Measurements from ENCODE around the gene CADPS. TPM values are rescaled to one million over a fixed set of nuclear protein-coding genes. Genes with fewer than 3 reads are reported as not detected.

CADPS gene
- polyA plus RNA-seq, 3 donors: not detected

DNA sequence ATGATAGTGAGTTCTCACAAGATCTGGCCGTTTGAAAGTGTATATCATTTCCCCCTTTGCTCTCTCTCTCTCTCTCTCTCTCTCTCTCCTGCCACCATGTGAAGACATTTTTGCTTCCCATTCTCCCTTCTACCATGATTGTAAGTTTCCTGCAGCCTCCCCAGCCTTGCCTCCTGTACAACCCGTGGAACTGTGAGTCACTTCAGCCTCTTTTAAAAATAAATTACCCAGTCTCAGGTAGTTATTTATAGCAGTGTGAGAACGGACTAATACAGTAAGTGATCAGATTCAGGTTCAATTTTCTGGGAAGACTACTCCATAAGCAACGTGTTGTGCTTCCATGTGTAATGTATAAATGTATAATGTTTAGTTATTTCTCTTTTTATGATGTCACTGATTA is 29.2 kb downstream of the CADPS start:
- no peak overlapping the region for H3K4me2 ChIP-seq (replicated peaks; ENCODE audit: extremely low read depth, low read length, poor library complexity, severe bottlenecking)
- H3K4me3 ChIP-seq (replicated peaks in 1 of 3; ENCODE audit: low read depth in 2 of 3, low read length in 3 of 3): no peak overlapping the region
- H2AFZ ChIP-seq (ENCODE audit: insufficient read depth, low read depth, low read length, poor library complexity, severe bottlenecking): no peak overlapping the region
- peaks cover 0 to 5% (median 2%) of the 10 kb centered on the region in 7 donors for H3K9me3 Mint-ChIP-seq
- TF ChIP-seq, protein P1, sequence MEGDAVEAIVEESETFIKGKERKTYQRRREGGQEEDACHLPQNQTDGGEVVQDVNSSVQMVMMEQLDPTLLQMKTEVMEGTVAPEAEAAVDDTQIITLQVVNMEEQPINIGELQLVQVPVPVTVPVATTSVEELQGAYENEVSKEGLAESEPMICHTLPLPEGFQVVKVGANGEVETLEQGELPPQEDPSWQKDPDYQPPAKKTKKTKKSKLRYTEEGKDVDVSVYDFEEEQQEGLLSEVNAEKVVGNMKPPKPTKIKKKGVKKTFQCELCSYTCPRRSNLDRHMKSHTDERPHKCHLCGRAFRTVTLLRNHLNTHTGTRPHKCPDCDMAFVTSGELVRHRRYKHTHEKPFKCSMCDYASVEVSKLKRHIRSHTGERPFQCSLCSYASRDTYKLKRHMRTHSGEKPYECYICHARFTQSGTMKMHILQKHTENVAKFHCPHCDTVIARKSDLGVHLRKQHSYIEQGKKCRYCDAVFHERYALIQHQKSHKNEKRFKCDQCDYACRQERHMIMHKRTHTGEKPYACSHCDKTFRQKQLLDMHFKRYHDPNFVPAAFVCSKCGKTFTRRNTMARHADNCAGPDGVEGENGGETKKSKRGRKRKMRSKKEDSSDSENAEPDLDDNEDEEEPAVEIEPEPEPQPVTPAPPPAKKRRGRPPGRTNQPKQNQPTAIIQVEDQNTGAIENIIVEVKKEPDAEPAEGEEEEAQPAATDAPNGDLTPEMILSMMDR (IDR thresholded peaks at IDR 0.05): no peak
- no peak overlapping the region for H3K27ac Mint-ChIP-seq
- no peaks in the 10 kb centered on the region for H4K20me1 ChIP-seq (ENCODE audit: insufficient read depth, low read length)
- H3K9ac ChIP-seq (ENCODE audit: insufficient read depth, low read length, poor library complexity, severe bottlenecking): no peak overlapping the region
- no peak overlapping the region for H3K4me3 Mint-ChIP-seq
- no peak overlapping the region for H3K27ac ChIP-seq (ENCODE audit: low read depth in 1 of 2, low read length in 2 of 2)
- H3K36me3 Mint-ChIP-seq: no peaks in the 10 kb centered on the region
- intact Hi-C loops (cut with micrococcal nuclease): no loop called here
- H3K4me1 ChIP-seq (ENCODE audit: control insufficient read depth in 1 of 2, insufficient read depth in 2 of 2, low read length in 2 of 2): no peaks in the 10 kb centered on the region
- H3K36me3 ChIP-seq (replicated peaks in 1 of 2; ENCODE audit: control insufficient read depth in 1 of 2, insufficient read depth in 2 of 2, low read length in 2 of 2): no peaks in the 10 kb centered on the region
- no peaks in the 10 kb centered on the region for H3K27me3 ChIP-seq (ENCODE audit: control insufficient read depth in 2 of 2, insufficient read depth in 2 of 2, low read length in 2 of 2)
- H3K79me2 ChIP-seq (ENCODE audit: insufficient read depth, low read length): no peaks in the 10 kb centered on the region
- 67% methylated on average over 3 of the region's 4 CpGs for WGBS (ENCODE audit: insufficient coverage)
- no peaks in the 10 kb centered on the region for H3K9me3 ChIP-seq (replicated peaks in 1 of 2; ENCODE audit: control insufficient read depth in 1 of 2, insufficient read depth in 1 of 2, low read length in 2 of 2)
- H3K4me1 Mint-ChIP-seq: no peaks in the 10 kb centered on the region
- DNase-seq: no peak
- H3K27me3 Mint-ChIP-seq (ENCODE audit: low read depth in 3 of 3): no peaks in the 10 kb centered on the region

DNA sequence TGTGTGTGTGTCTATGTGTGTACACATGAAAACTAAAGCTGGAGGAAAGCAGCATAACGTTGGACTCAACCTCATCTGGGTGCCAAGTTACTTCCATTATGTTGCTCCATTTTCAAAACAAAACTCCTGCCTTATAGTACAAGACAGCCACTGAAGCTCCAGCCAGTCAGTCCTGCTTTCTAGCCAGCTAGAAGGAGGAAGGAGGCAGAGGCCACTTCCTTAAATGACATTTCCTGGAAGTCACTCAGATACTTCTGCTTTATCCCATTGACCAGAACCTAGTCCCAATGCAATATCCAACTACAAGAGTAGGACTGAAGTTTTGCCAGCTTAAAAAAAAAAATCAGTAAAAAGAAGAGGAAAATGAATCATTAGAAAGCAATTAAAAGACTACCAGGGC is 31.7 kb downstream of the CADPS start:
- no peaks in the 10 kb centered on the region for H3K4me1 ChIP-seq (ENCODE audit: control insufficient read depth in 1 of 2, insufficient read depth in 2 of 2, low read length in 2 of 2)
- no CpG with 5 or more reads among the region's 1 CpG for WGBS (ENCODE audit: insufficient coverage)
- H3K4me3 Mint-ChIP-seq: no peak overlapping the region

More for the DNA sequence above, 31.7 kb downstream of the CADPS start:
- Mint-ChIP-seq H3K9me3 (peaks cover 0 to 5% (median 0%) of the 10 kb centered on the region in 7 donors), H3K27me3 (ENCODE audit: low read depth in 3 of 3) (no peaks in the 10 kb centered on the region), H3K4me1 (no peaks in the 10 kb centered on the region), H3K36me3 (no peaks in the 10 kb centered on the region), H3K27ac (no peak overlapping the region)
- TF ChIP-seq, protein P1 (IDR thresholded peaks at IDR 0.05): no peak
- intact Hi-C loops (cut with micrococcal nuclease): no loop called here
- no peak for DNase-seq
- no peaks in the 10 kb centered on the region for H4K20me1 ChIP-seq (ENCODE audit: insufficient read depth, low read length)
- H3K27ac ChIP-seq (ENCODE audit: low read depth in 1 of 2, low read length in 2 of 2): no peak overlapping the region
- no peaks in the 10 kb centered on the region for H3K79me2 ChIP-seq (ENCODE audit: insufficient read depth, low read length)
- H3K27me3 ChIP-seq (ENCODE audit: control insufficient read depth in 2 of 2, insufficient read depth in 2 of 2, low read length in 2 of 2): no peaks in the 10 kb centered on the region
- H3K36me3 ChIP-seq (replicated peaks in 1 of 2; ENCODE audit: control insufficient read depth in 1 of 2, insufficient read depth in 2 of 2, low read length in 2 of 2): no peaks in the 10 kb centered on the region
- H3K9ac ChIP-seq (ENCODE audit: insufficient read depth, low read length, poor library complexity, severe bottlenecking): no peak overlapping the region
- no peak overlapping the region for H3K4me2 ChIP-seq (replicated peaks; ENCODE audit: extremely low read depth, low read length, poor library complexity, severe bottlenecking)
- H3K9me3 ChIP-seq (replicated peaks in 1 of 2; ENCODE audit: control insufficient read depth in 1 of 2, insufficient read depth in 1 of 2, low read length in 2 of 2): no peaks in the 10 kb centered on the region
- H2AFZ ChIP-seq (ENCODE audit: insufficient read depth, low read depth, low read length, poor library complexity, severe bottlenecking): no peak overlapping the region
- no peak overlapping the region for H3K4me3 ChIP-seq (replicated peaks in 1 of 3; ENCODE audit: low read depth in 2 of 3, low read length in 3 of 3)
